Right ventricle myocardium inferior (tissue), 1 donor: ENCODE measurements around the gene HSPA1A. TPM values are rescaled to one million over a fixed set of nuclear protein-coding genes. Genes with fewer than 3 reads are reported as not detected.
"Not testable (repeated sequence)": the region's sequence is repeated elsewhere in the genome, so short reads cannot be mapped to it uniquely, and the experiment has no call there.

ENCODE experiments used
- ATAC-seq: fragments of 200-7000 bp; cut with Tn5 transposase; one replicate; pipeline ENCODE4 v1.9.1; 2020; ENCODE audit warnings: mild to moderate bottlenecking, moderate library complexity
- DNase-seq: peaks from one replicate; pipeline ENCODE4 v3.0.0; 2021; ENCODE audit errors: missing footprints
- intact Hi-C: fragments of 100-400 bp; cut with DNase I; formaldehyde crosslinking; loops from one replicate; pipeline ENCODE4 v1.11.0; 2022
- total RNA-seq: library from RNA; stranded (reverse); fragmentation: NEBNext Ultra II Directional; extraction: Animal tissue kit (Norgen Biotek cat#: 25700); gene quantifications from one replicate; pipeline ENCODE4 v1.2.1, GENCODE V29; 2021
- donor health status: DM: no; HTN: yes; CAD: no; lungs with severe emphysema.

HSPA1A gene
- total RNA-seq, 1 donor from 2014 or later: 298 TPM

DNA sequence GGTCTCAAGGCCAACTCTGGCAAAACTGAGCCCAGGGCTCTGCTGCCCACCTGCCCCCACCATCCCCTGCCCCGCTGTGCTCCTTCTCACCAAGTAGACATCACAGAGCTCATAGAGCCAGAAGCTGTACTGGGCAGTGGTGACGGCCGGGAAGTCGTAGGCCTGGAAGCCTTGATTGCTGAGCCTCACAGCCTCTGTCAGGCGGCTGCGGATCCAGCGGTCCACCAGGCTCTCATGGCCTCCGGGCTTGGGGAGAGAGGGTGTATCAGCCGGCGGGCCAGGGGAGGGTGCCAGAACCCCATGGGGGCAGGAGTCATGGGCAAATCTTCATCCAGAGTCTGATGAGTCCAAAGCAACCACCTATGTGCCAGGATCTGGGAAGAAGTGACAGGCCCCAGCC is 35.4 kb upstream of the HSPA1A start:
- DNase-seq (peak; percentile 50), ATAC-seq (no peak)
- intact Hi-C loops: no loop called here

GRCh38 chr6:31780507-31781243 is 34.7 kb upstream of the HSPA1A start:
- DNase-seq (peak; percentile 64), ATAC-seq (no peak)
- intact Hi-C loops: no loop called here

- intact Hi-C loops: no loop called here
- ATAC-seq: no peak
- peak; percentile 59 for DNase-seq
These were observed 33.9 kb upstream of the HSPA1A start for GRCh38 chr6:31781244-31782125.

DNA sequence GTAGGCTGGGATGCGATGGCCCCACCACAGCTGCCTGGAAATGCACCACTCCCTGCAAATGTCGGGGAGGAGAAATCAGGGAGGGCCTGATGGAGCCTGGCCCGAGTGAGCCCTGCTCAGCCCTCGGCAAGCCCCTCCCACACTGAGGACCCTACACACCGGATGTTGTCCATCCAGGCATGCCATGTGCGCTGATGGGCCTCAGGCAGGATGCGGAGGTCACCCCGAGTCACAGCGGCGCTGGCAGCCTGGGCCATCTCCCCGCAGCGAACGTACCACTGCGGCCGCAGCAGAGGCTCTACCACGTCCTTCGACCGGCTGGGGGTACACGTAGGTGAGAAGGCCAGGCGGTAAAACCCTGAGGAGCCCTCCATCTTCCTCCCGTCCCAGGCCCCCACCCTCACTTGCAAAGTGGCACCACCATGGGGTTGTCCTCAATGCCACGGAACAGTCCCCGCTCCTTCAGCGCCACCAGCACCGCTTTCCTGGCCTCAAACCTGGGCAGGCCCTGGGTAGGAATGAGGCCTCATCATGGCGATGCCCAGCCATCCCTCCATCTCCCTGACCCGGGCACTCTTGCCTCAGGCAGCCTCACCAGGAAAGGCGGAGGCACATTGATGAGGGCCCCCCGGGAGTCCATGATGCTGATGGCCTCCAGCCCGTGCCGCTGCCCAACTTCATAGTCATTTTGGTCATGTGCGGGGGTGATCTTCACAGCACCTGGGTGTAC is 33.1 kb upstream of the HSPA1A start:
- intact Hi-C loops: no loop called here
- DNase-seq: peak; percentile 55
- no peak for ATAC-seq

DNA sequence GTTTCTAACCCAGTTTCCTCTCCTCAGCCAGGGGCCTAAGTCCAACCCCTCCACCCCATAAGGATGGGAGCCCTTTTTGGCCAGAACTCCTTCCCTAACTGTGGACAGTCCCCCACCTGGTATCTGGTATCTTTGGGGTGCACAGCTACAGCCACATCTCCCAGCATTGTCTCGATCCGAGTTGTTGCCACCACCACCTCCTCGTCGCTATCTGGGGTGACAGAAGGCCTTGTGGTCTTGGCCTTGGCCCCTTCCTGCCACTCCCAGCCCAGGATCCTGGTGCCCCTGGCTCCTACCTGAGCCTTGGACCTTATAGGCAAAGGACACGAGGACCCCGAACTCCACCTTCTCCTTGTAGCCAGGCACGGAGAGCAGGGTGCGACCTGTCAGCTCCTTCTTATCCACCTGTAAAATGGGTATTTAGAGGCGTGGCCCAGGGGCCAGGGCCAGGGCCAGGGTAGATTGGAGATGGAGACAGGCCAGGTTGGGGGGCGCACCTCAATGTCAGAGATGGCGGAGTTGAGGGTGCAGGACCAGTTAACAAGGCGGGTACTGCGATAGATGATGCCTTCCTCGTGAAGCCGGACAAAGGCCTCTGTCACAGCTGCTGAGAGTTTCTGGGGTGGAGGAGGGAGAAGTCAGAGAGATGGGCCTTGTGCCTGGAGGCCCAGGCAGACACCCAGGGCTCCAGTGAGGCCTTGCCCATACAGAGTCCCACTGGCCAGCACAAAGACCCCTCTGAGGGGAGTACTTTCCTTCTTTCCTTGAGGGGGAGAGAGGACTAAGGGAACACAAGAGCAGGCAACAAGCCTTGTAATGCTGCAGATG is 31.0 kb upstream of the HSPA1A start:
- intact Hi-C loops: no loop called here
- DNase-seq (peak; percentile 42), ATAC-seq (no peak)

- intact Hi-C loops: no loop called here
- no peak for DNase-seq
- no peak for ATAC-seq
These were observed 29.9 kb upstream of the HSPA1A start for GRCh38 chr6:31785475-31785874.

GRCh38 chr6:31791324-31792089 is 23.8 kb upstream of the HSPA1A start:
- intact Hi-C loops: loop anchor here (5.0 kb wide), 1 partner anchor 59 kb away; no protein-coding TSS in a partner anchor
- ATAC-seq (no peak), DNase-seq (peak; percentile 68)

GRCh38 chr6:31792090-31792374 is 23.3 kb upstream of the HSPA1A start:
- intact Hi-C loops: loop anchor here (5.0 kb wide), 1 partner anchor 60 kb away; no protein-coding TSS in a partner anchor
- ATAC-seq (no peak), DNase-seq (no peak)

DNA sequence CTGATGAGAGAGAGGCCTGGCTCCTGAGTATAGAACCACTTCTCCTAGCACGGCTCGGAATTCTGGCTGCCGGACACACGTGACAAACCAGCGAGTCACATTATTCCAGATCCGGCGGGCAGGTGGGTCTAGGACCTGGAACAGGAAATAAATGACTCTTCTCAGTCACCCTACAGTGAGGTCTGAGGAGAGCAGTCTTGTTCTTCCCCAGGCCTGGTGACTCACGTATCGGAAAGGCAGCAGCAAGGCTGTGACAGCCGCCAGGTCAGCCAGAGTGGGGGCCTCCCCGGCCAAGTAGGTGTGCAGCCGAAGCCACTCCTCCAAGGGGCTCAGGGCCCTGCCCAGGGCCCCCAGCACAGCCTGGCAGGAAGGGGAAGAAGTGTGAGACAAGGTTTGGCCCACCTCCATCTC is 22.6 kb upstream of the HSPA1A start:
- intact Hi-C loops: loop anchor here (5.0 kb wide), 1 partner anchor 60 kb away; no protein-coding TSS in a partner anchor
- DNase-seq: no peak
- ATAC-seq: no peak

GRCh38 chr6:31793927-31794245 is 21.5 kb upstream of the HSPA1A start:
- not testable (repeated sequence) for DNase-seq, ATAC-seq
- intact Hi-C loops: loop anchor here (2.0 to 5.0 kb wide), 2 partner anchors 33 to 62 kb away; partner anchors contain the start of gene HSPA1B

DNA sequence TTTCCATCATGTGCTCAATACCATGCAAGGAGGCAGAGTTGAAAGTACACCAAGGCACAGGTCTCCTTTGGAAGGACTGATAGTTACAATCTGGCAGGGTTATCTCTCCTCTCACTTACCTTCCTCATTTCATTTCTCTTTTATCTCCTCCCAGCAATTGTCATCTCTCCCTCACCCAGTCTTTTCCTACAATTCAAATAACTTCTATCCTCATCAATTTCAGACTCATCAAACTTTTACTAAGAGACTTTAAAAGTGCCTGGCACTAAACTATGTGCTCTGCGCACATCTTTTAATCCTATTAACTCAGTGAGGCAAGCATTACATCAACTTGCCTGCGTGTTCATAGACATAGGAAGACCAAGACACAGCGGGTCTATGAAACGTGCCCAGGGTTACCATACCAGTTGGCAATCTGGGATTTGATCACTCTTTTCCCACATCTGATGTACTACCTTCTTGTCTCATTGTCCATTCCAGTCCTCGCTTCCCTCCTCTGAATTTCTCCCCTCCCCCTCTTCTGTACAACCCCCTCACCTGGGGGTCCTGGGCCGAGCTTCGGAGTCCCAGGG is 21.0 kb upstream of the HSPA1A start:
- intact Hi-C loops: loop anchor here (2.0 to 5.0 kb wide), 2 partner anchors 32 to 62 kb away; partner anchors contain the start of gene HSPA1B
- DNase-seq (no peak), ATAC-seq (no peak)

DNA sequence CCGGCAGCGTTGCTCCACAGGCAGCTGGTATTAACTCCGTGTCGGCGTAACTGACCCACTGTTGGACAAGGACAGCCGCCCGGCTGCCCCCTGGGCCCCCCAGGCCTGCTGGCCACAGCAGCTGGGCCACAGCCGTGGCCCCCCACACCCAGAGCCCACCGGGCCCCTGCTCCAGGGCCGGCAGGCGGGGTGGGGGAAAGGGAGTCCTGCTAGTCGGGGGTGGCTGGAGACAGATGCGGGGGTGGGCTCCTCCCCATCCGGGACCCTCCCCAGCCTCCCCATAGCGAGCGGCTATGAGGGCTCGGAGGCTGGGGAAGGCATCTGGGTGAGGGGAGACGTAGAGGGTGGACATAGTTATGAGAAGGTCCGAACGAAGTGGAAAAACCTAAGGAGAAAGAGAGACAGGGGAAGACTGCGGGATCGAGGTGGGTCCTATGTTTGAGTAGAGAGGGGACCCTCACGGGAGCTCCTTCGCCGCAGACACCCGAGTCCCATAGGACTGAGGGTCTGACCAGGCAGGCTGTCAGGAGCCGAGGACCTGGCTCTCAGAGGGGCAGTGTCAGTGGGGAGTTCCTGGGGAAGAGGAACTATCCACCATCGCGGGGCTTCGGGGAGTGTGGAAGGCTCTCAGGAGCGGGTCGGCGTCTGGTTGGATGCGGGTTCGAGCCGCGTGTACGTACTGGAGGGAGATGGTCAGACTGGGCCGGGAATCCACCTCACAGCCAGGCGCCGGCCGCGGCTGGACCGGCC is 20.3 kb upstream of the HSPA1A start:
- DNase-seq (peak; percentile 53), ATAC-seq (peak; percentile 11)
- intact Hi-C loops: loop anchor here (2.0 to 5.0 kb wide), 2 partner anchors 32 to 63 kb away; partner anchors contain the start of gene HSPA1B

DNA sequence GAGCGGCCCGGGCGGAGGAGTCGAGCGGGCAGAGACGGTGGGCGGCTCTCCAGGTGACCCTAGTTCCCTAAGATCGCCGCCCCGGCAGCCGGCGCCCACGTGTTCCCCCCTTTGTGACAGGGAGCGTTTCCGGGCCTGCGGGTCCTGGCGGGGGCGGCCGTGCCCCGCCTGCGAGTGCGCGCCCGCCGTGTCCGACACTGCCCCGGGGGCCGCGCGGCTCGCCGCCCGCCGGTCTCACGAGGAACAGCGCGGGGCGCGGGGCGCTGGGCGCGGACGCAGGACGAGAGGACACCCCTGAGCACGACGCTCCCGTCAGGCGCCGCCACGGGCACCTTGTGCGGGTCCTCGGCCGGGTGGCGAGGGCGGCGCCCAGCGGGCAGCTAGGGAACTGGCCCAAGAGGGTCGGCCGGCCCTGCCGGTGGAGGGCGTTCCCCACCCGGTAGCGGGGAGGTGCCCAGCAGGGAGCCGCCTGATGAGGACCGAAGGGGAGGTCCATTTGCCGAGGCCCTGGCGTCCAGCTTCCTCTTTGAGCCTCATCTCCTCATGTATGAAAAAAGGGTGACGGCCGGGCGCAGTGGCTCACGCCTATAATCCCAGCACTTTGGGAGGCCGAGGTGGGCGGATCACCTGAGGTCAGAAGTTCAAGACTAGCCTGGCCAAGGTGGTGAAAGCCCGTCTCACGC is 19.6 kb upstream of the HSPA1A start, which contains the start of gene VARS1:
Gene VARS1 (minus strand): TSS at position 137 of the 683 bp plus-strand sequence. CDS start 535 bp downstream, outside the sequence.
- DNase-seq (peak; percentile 97), ATAC-seq (peak; percentile 96)
- intact Hi-C loops: loop anchor here (2.0 kb wide), 1 partner anchor 31 kb away; the partner anchor contains the start of gene HSPA1B

GRCh38 chr6:31796993-31797385 is 18.4 kb upstream of the HSPA1A start:
- no peak for ATAC-seq
- intact Hi-C loops: no loop called here

DNA sequence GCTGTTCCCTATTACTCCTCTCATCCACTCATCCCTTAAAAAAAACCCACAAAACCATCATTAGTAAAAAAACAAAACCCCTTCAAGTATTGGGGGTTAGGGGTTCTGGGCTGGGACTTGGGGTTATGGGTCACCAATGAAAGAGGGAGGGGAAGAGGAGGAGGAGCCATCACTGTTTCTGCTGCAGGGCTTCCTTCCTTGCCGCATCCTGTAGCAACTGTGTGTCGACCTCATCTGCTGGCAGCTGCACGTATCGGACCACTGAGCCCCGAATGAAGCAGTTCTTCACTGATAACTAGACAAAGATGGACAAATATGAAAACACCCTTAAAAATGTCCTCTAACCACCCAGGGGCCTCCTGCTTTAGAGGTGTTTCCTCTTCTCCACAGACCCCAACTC is 17.8 kb upstream of the HSPA1A start:
- ATAC-seq (no peak), DNase-seq (no peak)
- intact Hi-C loops: no loop called here

More at GRCh38 chr6:31796993-31797385, 18.4 kb upstream of the HSPA1A start:
- DNase-seq: no peak

- intact Hi-C loops: no loop called here
- no peak for ATAC-seq
- DNase-seq: peak; percentile 27
These were observed 15.6 kb upstream of the HSPA1A start for GRCh38 chr6:31799781-31800180.
